ENCODE measurements around the gene NGRN. TPM values are rescaled to one million over a fixed set of nuclear protein-coding genes. Genes with fewer than 3 reads are reported as not detected.
A peak's percentile ranks its signal among the peaks of the same experiment; 100 is the strongest.
"Not testable (repeated sequence)": the region's sequence is repeated elsewhere in the genome, so short reads cannot be mapped to it uniquely, and the experiment has no call there.

Gene NGRN
- total RNA-seq, 5 donors from 2014 or later (not counting 1 experiment from before 2014, with no cell fraction given): 44.5 to 53.1 (median 46.1) TPM

- POLR2A ChIA-PET; H3K4me3 ChIP-seq (ENCODE audit: control insufficient read depth in 1 of 2, extremely low read depth in 1 of 2, low read length in 1 of 2); H3K4me3 Mint-ChIP-seq; H3K4me1 ChIP-seq (ENCODE audit: control insufficient read depth in 1 of 2, extremely low read depth in 1 of 2, insufficient read depth in 2 of 2, low read length in 2 of 2); H3K9me3 ChIP-seq; H3K27me3 Mint-ChIP-seq; H3K36me3 ChIP-seq (ENCODE audit: control insufficient read depth in 2 of 2, extremely low read depth in 1 of 2, insufficient read depth in 1 of 2, low read length in 1 of 2); H3K27ac Mint-ChIP-seq; H3K27ac ChIP-seq (ENCODE audit: low read length); ATAC-seq (replicated peaks in 1 of 4); H3K9me3 Mint-ChIP-seq; DNase-seq; H3K27me3 ChIP-seq (replicated peaks in 1 of 2; ENCODE audit: control insufficient read depth in 2 of 2, extremely low read depth in 1 of 2, insufficient read depth in 2 of 2, low read length in 1 of 2); H3K4me1 Mint-ChIP-seq; H3K36me3 Mint-ChIP-seq: not testable (repeated sequence)
- CTCF ChIA-PET: interaction anchor here in 1 of 2 donors (1.0 to 1.3 kb wide), 2 partner anchors 20 to 34 kb away, joined by 3 read pairs; no protein-coding TSS in a partner anchor
- 96% methylated on average over 4 of the region's 6 CpGs for WGBS (ENCODE audit: insufficient coverage)
These were observed 16.2 kb downstream of the NGRN start for GRCh38 chr15:90281637-90282036.

GRCh38 chr15:90286678-90287077 is 21.2 kb downstream of the NGRN start:
- CTCF ChIA-PET: interaction anchor here (0.6 to 1.4 kb wide), 8 partner anchors 15 to 546 kb away, joined by 3 to 9 read pairs (median 4); no protein-coding TSS in a partner anchor
- peak in 31 of 35 experiments; percentile 19 to 75 (median 41) for DNase-seq
- POLR2A ChIA-PET: no interaction called here
- Mint-ChIP-seq H3K36me3 (no peaks in the 10 kb centered on the region), H3K27ac (no peak overlapping the region), H3K9me3 (no peaks in the 10 kb centered on the region), H3K4me1 (no peaks in the 10 kb centered on the region), H3K4me3 (no peak overlapping the region), H3K27me3 (no peaks in the 10 kb centered on the region)
- peak; percentile 61 to 91 (median 74) for ATAC-seq (replicated peaks in 1 of 4)
- H3K27me3 ChIP-seq (replicated peaks in 1 of 2; ENCODE audit: control insufficient read depth in 2 of 2, extremely low read depth in 1 of 2, insufficient read depth in 2 of 2, low read length in 1 of 2): peaks cover 0 to under 1% of the 10 kb centered on the region in 2 experiments
- H3K36me3 ChIP-seq (ENCODE audit: control insufficient read depth in 2 of 2, extremely low read depth in 1 of 2, insufficient read depth in 1 of 2, low read length in 1 of 2): no peaks in the 10 kb centered on the region
- no peaks in the 10 kb centered on the region for H3K9me3 ChIP-seq
- H3K27ac ChIP-seq (ENCODE audit: low read length): no peak overlapping the region
- no peaks in the 10 kb centered on the region for H3K4me1 ChIP-seq (ENCODE audit: control insufficient read depth in 1 of 2, extremely low read depth in 1 of 2, insufficient read depth in 2 of 2, low read length in 2 of 2)
- H3K4me3 ChIP-seq (ENCODE audit: control insufficient read depth in 1 of 2, extremely low read depth in 1 of 2, low read length in 1 of 2): no peak overlapping the region

GRCh38 chr15:90287101-90287500 is 21.6 kb downstream of the NGRN start:
- H3K4me3 Mint-ChIP-seq: no peak overlapping the region
- POLR2A ChIA-PET: no interaction called here
- H3K9me3 Mint-ChIP-seq: no peaks in the 10 kb centered on the region
- H3K4me1 Mint-ChIP-seq: no peaks in the 10 kb centered on the region
- no peaks in the 10 kb centered on the region for H3K4me1 ChIP-seq (ENCODE audit: control insufficient read depth in 1 of 2, extremely low read depth in 1 of 2, insufficient read depth in 2 of 2, low read length in 2 of 2)
- no peaks in the 10 kb centered on the region for H3K36me3 ChIP-seq (ENCODE audit: control insufficient read depth in 2 of 2, extremely low read depth in 1 of 2, insufficient read depth in 1 of 2, low read length in 1 of 2)
- DNase-seq (no peak), ATAC-seq (replicated peaks in 1 of 4) (no peak)
- no peaks in the 10 kb centered on the region for H3K27me3 Mint-ChIP-seq
- no peaks in the 10 kb centered on the region for H3K36me3 Mint-ChIP-seq
- no peaks in the 10 kb centered on the region for H3K9me3 ChIP-seq
- H3K27me3 ChIP-seq (replicated peaks in 1 of 2; ENCODE audit: control insufficient read depth in 2 of 2, extremely low read depth in 1 of 2, insufficient read depth in 2 of 2, low read length in 1 of 2): peaks cover 0 to 4% of the 10 kb centered on the region in 2 experiments
- CTCF ChIA-PET: interaction anchor here (0.6 to 1.4 kb wide), 7 partner anchors 15 to 546 kb away, joined by 3 to 9 read pairs (median 5); no protein-coding TSS in a partner anchor
- no peak overlapping the region for H3K4me3 ChIP-seq (ENCODE audit: control insufficient read depth in 1 of 2, extremely low read depth in 1 of 2, low read length in 1 of 2)
- no CpG with 5 or more reads among the region's 5 CpGs for WGBS (ENCODE audit: insufficient coverage)
- H3K27ac Mint-ChIP-seq: no peak overlapping the region
- H3K27ac ChIP-seq (ENCODE audit: low read length): no peak overlapping the region

GRCh38 chr15:90287946-90288345 is 22.5 kb downstream of the NGRN start:
- no peak overlapping the region for H3K27ac ChIP-seq (ENCODE audit: low read length)
- Mint-ChIP-seq H3K9me3 (no peaks in the 10 kb centered on the region), H3K27me3 (no peaks in the 10 kb centered on the region), H3K27ac (no peak overlapping the region), H3K36me3 (no peaks in the 10 kb centered on the region), H3K4me3 (no peak overlapping the region), H3K4me1 (peaks cover 0 to under 1% (median 0%) of the 10 kb centered on the region in 3 donors)
- no peak overlapping the region for H3K4me3 ChIP-seq (ENCODE audit: control insufficient read depth in 1 of 2, extremely low read depth in 1 of 2, low read length in 1 of 2)
- no peaks in the 10 kb centered on the region for H3K36me3 ChIP-seq (ENCODE audit: control insufficient read depth in 2 of 2, extremely low read depth in 1 of 2, insufficient read depth in 1 of 2, low read length in 1 of 2)
- DNase-seq (no peak), ATAC-seq (replicated peaks in 1 of 4) (no peak)
- peaks cover 0 to 7% of the 10 kb centered on the region in 2 experiments for H3K27me3 ChIP-seq (replicated peaks in 1 of 2; ENCODE audit: control insufficient read depth in 2 of 2, extremely low read depth in 1 of 2, insufficient read depth in 2 of 2, low read length in 1 of 2)
- ChIA-PET CTCF (interaction anchor here in 1 of 2 donors (0.6 kb wide), 1 partner anchor 109 kb away, joined by 3 read pairs; no protein-coding TSS in a partner anchor), POLR2A (interaction anchor here in 1 of 2 donors (0.7 kb wide), 1 partner anchor 96 kb away, joined by 6 read pairs; no protein-coding TSS in a partner anchor)
- H3K4me1 ChIP-seq (ENCODE audit: control insufficient read depth in 1 of 2, extremely low read depth in 1 of 2, insufficient read depth in 2 of 2, low read length in 2 of 2): no peaks in the 10 kb centered on the region
- no peaks in the 10 kb centered on the region for H3K9me3 ChIP-seq
- WGBS (ENCODE audit: insufficient coverage): 81% methylated on average over 2 of the region's 6 CpGs

- Histone ChIP-seq H3K4me1 (ENCODE audit: control insufficient read depth in 1 of 2, extremely low read depth in 1 of 2, insufficient read depth in 2 of 2, low read length in 2 of 2) (peaks cover 3 to 7% of the 10 kb centered on the region in 2 experiments), H3K27ac (ENCODE audit: low read length) (no peak overlapping the region), H3K9me3 (no peaks in the 10 kb centered on the region), H3K4me3 (ENCODE audit: control insufficient read depth in 1 of 2, extremely low read depth in 1 of 2, low read length in 1 of 2) (no peak overlapping the region), H3K36me3 (ENCODE audit: control insufficient read depth in 2 of 2, extremely low read depth in 1 of 2, insufficient read depth in 1 of 2, low read length in 1 of 2) (no peaks in the 10 kb centered on the region), H3K27me3 (replicated peaks in 1 of 2; ENCODE audit: control insufficient read depth in 2 of 2, extremely low read depth in 1 of 2, insufficient read depth in 2 of 2, low read length in 1 of 2) (peaks cover 0 to 26% of the 10 kb centered on the region in 2 experiments)
- 73% methylated on average over 10 of the region's 16 CpGs for WGBS (ENCODE audit: insufficient coverage)
- no peaks in the 10 kb centered on the region for H3K36me3 Mint-ChIP-seq
- DNase-seq (peak in 1 of 35 experiments; percentile 18), ATAC-seq (replicated peaks in 1 of 4) (no peak)
- H3K4me3 Mint-ChIP-seq: no peak overlapping the region
- H3K4me1 Mint-ChIP-seq: peaks cover 0 to 8% (median 5%) of the 10 kb centered on the region in 3 donors
- no peaks in the 10 kb centered on the region for H3K9me3 Mint-ChIP-seq
- CTCF ChIA-PET: interaction anchor here (1.4 to 1.5 kb wide), 3 partner anchors 10 to 28 kb away, joined by 3 to 5 read pairs (median 4); no protein-coding TSS in a partner anchor
- no peak overlapping the region for H3K27ac Mint-ChIP-seq
- POLR2A ChIA-PET: no interaction called here
- peaks cover 0 to 4% of the 10 kb centered on the region in 2 donors for H3K27me3 Mint-ChIP-seq
These were observed 26.3 kb downstream of the NGRN start for GRCh38 chr15:90291679-90292356.

GRCh38 chr15:90293040-90293810 is 27.8 kb downstream of the NGRN start:
- H3K27ac Mint-ChIP-seq; H3K4me3 ChIP-seq (ENCODE audit: control insufficient read depth in 1 of 2, extremely low read depth in 1 of 2, low read length in 1 of 2); H3K9me3 Mint-ChIP-seq; H3K36me3 Mint-ChIP-seq; H3K27me3 Mint-ChIP-seq; H3K9me3 ChIP-seq; H3K4me1 Mint-ChIP-seq; H3K4me1 ChIP-seq (ENCODE audit: control insufficient read depth in 1 of 2, extremely low read depth in 1 of 2, insufficient read depth in 2 of 2, low read length in 2 of 2); H3K27ac ChIP-seq (ENCODE audit: low read length); H3K36me3 ChIP-seq (ENCODE audit: control insufficient read depth in 2 of 2, extremely low read depth in 1 of 2, insufficient read depth in 1 of 2, low read length in 1 of 2): not testable (repeated sequence)
- WGBS (ENCODE audit: insufficient coverage): 35% methylated on average over 9 of the region's 13 CpGs
- DNase-seq (peak; percentile 26 to 75 (median 58)), ATAC-seq (replicated peaks in 1 of 4) (peak in 2 of 4 experiments; percentile 40 to 60)
- peaks cover 0 to 26% of the 10 kb centered on the region in 2 experiments for H3K27me3 ChIP-seq (replicated peaks in 1 of 2; ENCODE audit: control insufficient read depth in 2 of 2, extremely low read depth in 1 of 2, insufficient read depth in 2 of 2, low read length in 1 of 2)
- ChIA-PET CTCF (interaction anchor here (0.5 to 1.8 kb wide), 11 partner anchors 8 to 293 kb away, joined by 3 to 9 read pairs (median 3); no protein-coding TSS in a partner anchor), POLR2A (interaction anchor here in 1 of 2 donors (0.5 kb wide), 1 partner anchor 581 kb away, joined by 9 read pairs; no protein-coding TSS in a partner anchor)
- H3K4me3 Mint-ChIP-seq: peak overlapping the region in 1 of 3 donors; percentile 45
